Ishikawa (cell line): Measurements from ENCODE around the gene UBN1.

Experiments used
- CEBPB ChIP-seq: IDR thresholded peaks from 2 replicates; pipeline ENCODE4 v1.6.1; 2012
- FOXM1 ChIP-seq: IDR thresholded peaks from 2 replicates; pipeline ENCODE4 v1.6.1; 2012; ENCODE audit warnings: low read depth, borderline replicate concordance
- REST ChIP-seq: IDR thresholded peaks from 2 replicates; pipeline ENCODE4 v1.6.1; 2012; ENCODE audit warnings: low read depth, mild to moderate bottlenecking
- TAF1 ChIP-seq: IDR thresholded peaks from 2 replicates; pipeline ENCODE4 v1.6.1; 2012; ENCODE audit warnings: low read depth, mild to moderate bottlenecking
- USF1 ChIP-seq: IDR thresholded peaks from 2 replicates; pipeline ENCODE4 v1.6.1; 2012
- TF ChIP-seq, protein P1 (sequence below): IDR thresholded peaks from 2 replicates; pipeline ENCODE4 v1.6.1; 2012

- TF ChIP-seq USF1 (no peak), CEBPB (no peak), TAF1 (no peak), FOXM1 (no peak), REST (no peak)
- TF ChIP-seq, protein P1, sequence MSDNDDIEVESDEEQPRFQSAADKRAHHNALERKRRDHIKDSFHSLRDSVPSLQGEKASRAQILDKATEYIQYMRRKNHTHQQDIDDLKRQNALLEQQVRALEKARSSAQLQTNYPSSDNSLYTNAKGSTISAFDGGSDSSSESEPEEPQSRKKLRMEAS: 0 out of 2 replicates have a peak, but pooled peaks have one; percentile 26
Observed at GRCh38 chr16:4888428-4889135, 41.3 kb downstream of the UBN1 start.
